22Rv1 (cell line): ENCODE measurements around the gene CARMIL1.

Experiments used
- H3K27ac ChIP-seq: fragments of 450-650 bp; 2 replicates; pipeline ENCODE4 v1.5.1; 2017
- ZFX ChIP-seq: fragments of 450-650 bp; IDR thresholded peaks from 2 replicates; pipeline ENCODE4 v1.6.1; 2017; ENCODE audit warnings: antibody characterized with exemption, borderline replicate concordance
- TF ChIP-seq, protein P1 (sequence below): fragments of 450-650 bp; IDR thresholded peaks from 2 replicates; pipeline ENCODE4 v1.5.1; 2017; ENCODE audit warnings: mild to moderate bottlenecking

CARMIL1 gene

DNA sequence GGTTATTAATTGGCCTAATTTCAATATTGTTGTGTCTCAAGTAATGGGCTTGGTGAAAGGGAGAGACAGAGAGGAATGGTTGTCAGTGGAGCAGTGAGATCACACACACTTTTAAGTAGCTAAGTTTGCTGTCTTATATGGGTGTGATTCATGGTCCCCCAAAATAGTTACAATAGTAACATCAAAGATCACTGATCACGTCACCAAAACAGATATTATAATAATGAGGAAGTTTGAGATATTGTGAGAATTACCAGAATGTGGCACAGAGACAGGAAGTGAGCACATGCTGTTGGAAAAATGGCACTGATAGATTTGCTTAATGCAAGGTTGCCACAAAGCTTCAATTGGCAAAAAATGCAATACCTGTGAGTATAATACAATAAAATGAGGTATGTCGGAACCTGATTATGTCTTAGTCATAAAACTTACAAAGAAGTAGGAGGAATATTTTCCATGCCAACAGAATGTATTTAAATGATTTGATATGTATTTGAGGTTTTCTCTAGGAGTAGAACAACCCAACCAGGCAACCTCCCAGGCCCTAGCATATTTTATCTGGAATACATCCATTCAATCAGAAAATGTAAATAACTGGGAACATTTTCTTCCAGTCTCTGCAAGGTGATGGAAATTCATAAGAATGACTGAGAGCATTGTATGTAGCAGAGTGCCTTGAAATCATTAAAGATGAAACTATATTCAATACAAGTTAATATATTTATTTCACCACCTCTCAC, 167.8 kb downstream of the CARMIL1 start:
- TF ChIP-seq ZFX: no peak
- TF ChIP-seq, protein P1, sequence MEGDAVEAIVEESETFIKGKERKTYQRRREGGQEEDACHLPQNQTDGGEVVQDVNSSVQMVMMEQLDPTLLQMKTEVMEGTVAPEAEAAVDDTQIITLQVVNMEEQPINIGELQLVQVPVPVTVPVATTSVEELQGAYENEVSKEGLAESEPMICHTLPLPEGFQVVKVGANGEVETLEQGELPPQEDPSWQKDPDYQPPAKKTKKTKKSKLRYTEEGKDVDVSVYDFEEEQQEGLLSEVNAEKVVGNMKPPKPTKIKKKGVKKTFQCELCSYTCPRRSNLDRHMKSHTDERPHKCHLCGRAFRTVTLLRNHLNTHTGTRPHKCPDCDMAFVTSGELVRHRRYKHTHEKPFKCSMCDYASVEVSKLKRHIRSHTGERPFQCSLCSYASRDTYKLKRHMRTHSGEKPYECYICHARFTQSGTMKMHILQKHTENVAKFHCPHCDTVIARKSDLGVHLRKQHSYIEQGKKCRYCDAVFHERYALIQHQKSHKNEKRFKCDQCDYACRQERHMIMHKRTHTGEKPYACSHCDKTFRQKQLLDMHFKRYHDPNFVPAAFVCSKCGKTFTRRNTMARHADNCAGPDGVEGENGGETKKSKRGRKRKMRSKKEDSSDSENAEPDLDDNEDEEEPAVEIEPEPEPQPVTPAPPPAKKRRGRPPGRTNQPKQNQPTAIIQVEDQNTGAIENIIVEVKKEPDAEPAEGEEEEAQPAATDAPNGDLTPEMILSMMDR: no peak
- H3K27ac ChIP-seq: no peak overlapping the region

DNA sequence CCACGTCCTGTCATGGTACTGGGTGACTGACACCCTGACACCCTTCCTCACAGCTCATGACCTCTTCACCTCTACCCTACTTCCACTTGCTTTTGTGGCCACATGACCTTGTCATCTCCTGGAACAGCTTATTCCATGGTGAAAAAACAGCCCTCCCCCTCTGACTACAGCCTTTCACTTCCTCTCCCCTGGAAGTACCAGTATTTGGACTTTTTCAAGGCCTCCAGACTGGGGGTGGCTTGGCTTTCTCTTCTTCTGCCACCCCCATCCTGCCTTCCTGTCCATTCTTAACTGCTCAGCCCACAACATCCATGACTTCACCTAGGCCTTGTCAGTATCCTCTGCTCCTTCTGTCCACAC, 168.4 kb downstream of the CARMIL1 start:
- TF ChIP-seq, protein P1: no peak
- no peak for TF ChIP-seq ZFX
- H3K27ac ChIP-seq: no peak overlapping the region

DNA sequence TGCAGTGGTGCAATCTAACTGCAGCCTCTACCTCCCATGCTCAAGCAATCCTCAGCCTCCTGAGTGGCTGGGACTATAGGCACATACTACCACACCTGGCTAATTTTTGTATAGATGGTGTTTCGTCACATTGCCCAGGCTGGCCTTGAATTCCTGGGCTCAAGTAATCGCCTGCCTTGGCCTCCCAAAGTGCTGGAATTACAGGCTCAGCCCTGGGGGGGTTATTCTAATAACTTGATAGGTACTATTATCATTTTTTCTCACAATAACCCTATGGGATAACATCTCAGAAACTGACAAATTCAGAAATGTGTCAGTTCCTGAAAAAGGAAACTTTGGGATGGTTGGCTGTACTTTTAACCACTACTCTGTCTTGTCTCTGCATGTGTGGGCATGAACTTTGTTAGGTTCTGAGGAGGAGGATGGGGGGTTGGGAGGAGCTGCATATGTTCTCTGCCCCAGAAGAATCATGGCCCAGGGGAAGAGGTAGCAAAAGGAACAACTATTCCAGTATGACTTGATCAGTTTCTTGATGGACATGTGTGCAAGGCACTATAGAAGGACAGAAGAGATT, 169.9 kb downstream of the CARMIL1 start:
- no peak overlapping the region for H3K27ac ChIP-seq
- TF ChIP-seq, protein P1: no peak
- TF ChIP-seq ZFX: no peak

DNA sequence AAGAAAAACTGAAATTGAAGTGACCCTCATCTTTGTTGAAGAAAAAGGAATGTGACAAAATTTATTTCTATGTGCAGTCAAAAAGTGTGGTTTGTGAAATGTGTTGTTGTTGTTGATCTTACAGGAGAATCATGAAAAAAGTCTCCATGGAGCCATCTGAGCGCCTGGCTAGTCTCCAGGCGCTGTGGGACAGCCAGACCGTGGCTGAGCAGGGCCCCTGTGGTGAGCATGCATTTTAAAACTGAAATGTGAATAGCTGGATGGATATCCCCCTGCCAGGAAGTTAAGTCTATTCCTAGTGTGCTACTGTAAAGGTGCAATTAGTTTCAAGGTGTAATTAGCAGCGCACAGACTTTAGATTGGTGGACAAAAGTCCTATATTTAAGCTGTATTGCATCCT, 170.6 kb downstream of the CARMIL1 start:
- no peak overlapping the region for H3K27ac ChIP-seq
- no peak for TF ChIP-seq ZFX
- TF ChIP-seq, protein P1: no peak

DNA sequence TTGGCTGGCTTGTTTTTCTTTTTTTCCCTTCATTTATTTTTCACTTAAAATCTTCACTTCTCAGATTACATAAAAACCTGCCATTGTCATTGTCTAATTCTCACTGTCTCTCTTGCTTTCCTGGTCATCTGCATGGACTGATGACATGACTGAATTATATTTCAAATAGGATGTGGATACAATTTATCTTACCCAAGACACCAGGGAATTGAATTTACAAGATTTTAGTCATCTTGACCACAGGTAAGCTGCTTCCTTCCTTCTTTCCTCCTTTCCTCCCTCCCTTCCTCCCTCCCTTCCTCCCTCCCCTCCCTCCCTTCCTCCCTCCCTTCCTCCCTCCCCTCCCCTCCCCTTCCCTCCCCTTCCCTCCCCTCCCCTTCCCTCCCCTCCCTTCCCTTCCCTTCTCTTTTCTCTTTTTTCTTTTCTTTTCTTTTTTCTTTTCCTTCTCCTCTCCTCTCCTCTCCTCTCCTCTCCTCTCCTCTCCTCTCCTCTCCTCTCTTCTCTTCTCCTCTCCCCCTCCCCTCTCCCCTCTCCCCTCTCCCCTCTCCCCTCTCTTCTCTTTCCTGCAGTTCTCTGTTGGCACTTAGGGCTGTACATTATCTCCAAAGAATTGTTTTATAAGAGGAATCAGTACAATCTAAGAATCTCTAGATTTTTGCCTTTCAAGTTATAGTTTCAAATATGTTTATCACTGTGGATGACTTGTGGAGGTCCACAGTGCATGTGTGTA, 171.5 kb downstream of the CARMIL1 start:
- TF ChIP-seq, protein P1: no peak
- no peak for TF ChIP-seq ZFX

DNA sequence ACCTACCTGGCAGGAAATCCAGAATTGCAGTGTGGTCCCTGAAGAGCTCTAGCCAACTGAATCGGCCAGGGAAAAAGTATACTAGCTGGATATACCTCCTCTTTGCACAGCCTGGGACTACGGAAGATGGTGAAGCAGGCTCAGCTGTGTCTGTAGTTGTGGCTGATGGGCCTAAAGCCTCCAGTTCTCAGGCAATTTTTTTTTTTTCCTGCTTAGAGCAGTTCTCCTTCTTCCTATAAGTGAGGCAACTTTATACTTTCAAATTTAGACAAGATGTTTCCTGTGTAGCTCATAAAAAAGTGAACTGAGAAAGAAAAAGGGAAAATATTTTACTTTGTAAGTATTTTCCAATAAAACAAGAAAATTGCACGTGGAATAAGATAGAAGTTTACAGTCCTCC, 172.9 kb downstream of the CARMIL1 start:
- H3K27ac ChIP-seq: no peak overlapping the region
- no peak for TF ChIP-seq ZFX
- TF ChIP-seq, protein P1: no peak

More for the DNA sequence above, 171.5 kb downstream of the CARMIL1 start:
- H3K27ac ChIP-seq: no peak overlapping the region

DNA sequence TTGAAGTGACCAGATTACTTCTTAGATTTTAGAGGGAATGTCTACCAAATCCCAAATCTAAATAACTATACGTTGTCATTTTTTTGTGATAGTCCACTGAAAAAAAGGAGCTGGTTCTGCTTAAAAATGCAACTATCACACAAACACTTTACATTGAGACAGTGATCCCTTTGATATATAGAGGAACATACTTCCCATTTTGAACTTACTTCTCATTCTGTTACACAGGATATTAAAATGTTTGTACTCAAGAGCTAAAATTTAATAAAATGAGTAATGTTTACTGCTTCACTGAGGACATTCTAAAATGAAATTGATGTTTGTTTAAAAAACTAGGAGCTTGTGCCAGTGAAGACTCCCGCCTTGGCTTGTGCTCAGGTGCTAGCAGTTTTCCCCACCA, 174.1 kb downstream of the CARMIL1 start:
- H3K27ac ChIP-seq: no peak overlapping the region
- TF ChIP-seq, protein P1: no peak
- TF ChIP-seq ZFX: no peak
